OCI-LY1 (cell line): ENCODE measurements around the gene GAN.

Source experiments
- EZH2 ChIP-seq: fragments of 200-600 bp; sonication (generic), shearing (Covaris generic); IDR thresholded peaks from 2 replicates; pipeline ENCODE4 v1.8.0; 2017; ENCODE audit warnings: borderline replicate concordance, mixed run types, mild to moderate bottlenecking, antibody characterized with exemption, low read length, moderate library complexity, mixed read lengths
- TF ChIP-seq, protein P1 (sequence below): fragments of 200-600 bp; sonication (generic), shearing (Covaris generic); IDR thresholded peaks from 2 replicates; pipeline ENCODE4 v1.5.1; 2017; ENCODE audit warnings: mild to moderate bottlenecking, antibody characterized with exemption, low read length, moderate library complexity, mixed read lengths

- TF ChIP-seq, protein P1, sequence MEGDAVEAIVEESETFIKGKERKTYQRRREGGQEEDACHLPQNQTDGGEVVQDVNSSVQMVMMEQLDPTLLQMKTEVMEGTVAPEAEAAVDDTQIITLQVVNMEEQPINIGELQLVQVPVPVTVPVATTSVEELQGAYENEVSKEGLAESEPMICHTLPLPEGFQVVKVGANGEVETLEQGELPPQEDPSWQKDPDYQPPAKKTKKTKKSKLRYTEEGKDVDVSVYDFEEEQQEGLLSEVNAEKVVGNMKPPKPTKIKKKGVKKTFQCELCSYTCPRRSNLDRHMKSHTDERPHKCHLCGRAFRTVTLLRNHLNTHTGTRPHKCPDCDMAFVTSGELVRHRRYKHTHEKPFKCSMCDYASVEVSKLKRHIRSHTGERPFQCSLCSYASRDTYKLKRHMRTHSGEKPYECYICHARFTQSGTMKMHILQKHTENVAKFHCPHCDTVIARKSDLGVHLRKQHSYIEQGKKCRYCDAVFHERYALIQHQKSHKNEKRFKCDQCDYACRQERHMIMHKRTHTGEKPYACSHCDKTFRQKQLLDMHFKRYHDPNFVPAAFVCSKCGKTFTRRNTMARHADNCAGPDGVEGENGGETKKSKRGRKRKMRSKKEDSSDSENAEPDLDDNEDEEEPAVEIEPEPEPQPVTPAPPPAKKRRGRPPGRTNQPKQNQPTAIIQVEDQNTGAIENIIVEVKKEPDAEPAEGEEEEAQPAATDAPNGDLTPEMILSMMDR = no peak
- TF ChIP-seq EZH2 = no peak
Measured at GRCh38 chr16:81268509-81268908, 46.3 kb upstream of the GAN start.
